ENCODE results near the gene TAS2R40.

The TAS2R40 gene

GRCh38 chr7:143256325-143256724 is 34.5 kb downstream of the TAS2R40 start:
- Histone ChIP-seq H3K4me1 (ENCODE audit: control extremely low read depth in 1 of 4, control insufficient read depth in 4 of 4, insufficient read depth in 4 of 4, low read length in 3 of 4) (peaks cover 0 to 22% (median 5%) of the 10 kb centered on the region in 4 experiments), H3K27me3 (replicated peaks in 2 of 5; ENCODE audit: control insufficient read depth in 4 of 5, insufficient read depth in 5 of 5, low read length in 4 of 5) (no peaks in the 10 kb centered on the region), H3K36me3 (ENCODE audit: control insufficient read depth in 4 of 4, insufficient read depth in 4 of 4, low read length in 3 of 4) (no peaks in the 10 kb centered on the region), H3K27ac (ENCODE audit: insufficient read depth in 1 of 2, low read depth in 1 of 2, low read length in 2 of 2, poor library complexity in 1 of 2, severe bottlenecking in 2 of 2) (no peak overlapping the region), H3K9me3 (ENCODE audit: control extremely low read depth in 1 of 5, control insufficient read depth in 4 of 5, insufficient read depth in 2 of 5, low read depth in 1 of 5, low read length in 4 of 5) (peaks cover 0 to 14% (median 0%) of the 10 kb centered on the region in 5 experiments), H3K4me3 (ENCODE audit: control insufficient read depth in 1 of 7, extremely low read depth in 1 of 7, insufficient read depth in 4 of 7, low read depth in 2 of 7, low read length in 6 of 7) (no peak overlapping the region)
- WGBS (ENCODE audit: insufficient coverage), result 96% methylated on average over 3 of the region's 3 CpGs
- DNase-seq, result no peak
- CTCF ChIA-PET, result interaction anchor here (0.7 to 3.4 kb wide), 10 partner anchors 8 to 161 kb away, joined by 3 to 15 read pairs (median 4); no protein-coding TSS in a partner anchor
- POLR2A ChIA-PET, result no interaction called here

- POLR2A ChIA-PET, result interaction anchor here (0.7 kb wide), 1 partner anchor 411 kb away, joined by 4 read pairs; no protein-coding TSS in a partner anchor
- 89% methylated on average over 3 of the region's 4 CpGs for WGBS (ENCODE audit: insufficient coverage)
Observed at GRCh38 chr7:143256932-143257331, 35.1 kb downstream of the TAS2R40 start.

GRCh38 chr7:143257501-143257900 is 35.7 kb downstream of the TAS2R40 start:
- Histone ChIP-seq H3K27me3 (replicated peaks in 2 of 5; ENCODE audit: control insufficient read depth in 4 of 5, insufficient read depth in 5 of 5, low read length in 4 of 5) (no peaks in the 10 kb centered on the region), H3K27ac (ENCODE audit: insufficient read depth in 1 of 2, low read depth in 1 of 2, low read length in 2 of 2, poor library complexity in 1 of 2, severe bottlenecking in 2 of 2) (no peak overlapping the region), H3K4me1 (ENCODE audit: control extremely low read depth in 1 of 4, control insufficient read depth in 4 of 4, insufficient read depth in 4 of 4, low read length in 3 of 4) (peaks cover 0 to 13% (median 5%) of the 10 kb centered on the region in 4 experiments), H3K4me3 (ENCODE audit: control insufficient read depth in 1 of 7, extremely low read depth in 1 of 7, insufficient read depth in 4 of 7, low read depth in 2 of 7, low read length in 6 of 7) (no peak overlapping the region), H3K36me3 (ENCODE audit: control insufficient read depth in 4 of 4, insufficient read depth in 4 of 4, low read length in 3 of 4) (no peaks in the 10 kb centered on the region), H3K9me3 (ENCODE audit: control extremely low read depth in 1 of 5, control insufficient read depth in 4 of 5, insufficient read depth in 2 of 5, low read depth in 1 of 5, low read length in 4 of 5) (peaks cover 0 to 9% (median 0%) of the 10 kb centered on the region in 5 experiments)
- CTCF ChIA-PET, result interaction anchor here (0.9 to 3.4 kb wide), 5 partner anchors 9 to 150 kb away, joined by 3 to 15 read pairs (median 5); no protein-coding TSS in a partner anchor
- POLR2A ChIA-PET, result interaction anchor here (0.7 kb wide), 1 partner anchor 412 kb away, joined by 4 read pairs; no protein-coding TSS in a partner anchor
- 86% methylated on average over 1 of the region's 5 CpGs for WGBS (ENCODE audit: insufficient coverage)
- DNase-seq, result no peak

More at GRCh38 chr7:143256932-143257331, 35.1 kb downstream of the TAS2R40 start:
- Histone ChIP-seq H3K36me3 (ENCODE audit: control insufficient read depth in 4 of 4, insufficient read depth in 4 of 4, low read length in 3 of 4) (no peaks in the 10 kb centered on the region), H3K27ac (ENCODE audit: insufficient read depth in 1 of 2, low read depth in 1 of 2, low read length in 2 of 2, poor library complexity in 1 of 2, severe bottlenecking in 2 of 2) (no peak overlapping the region), H3K9me3 (ENCODE audit: control extremely low read depth in 1 of 5, control insufficient read depth in 4 of 5, insufficient read depth in 2 of 5, low read depth in 1 of 5, low read length in 4 of 5) (peaks cover 0 to 13% (median 0%) of the 10 kb centered on the region in 5 experiments), H3K4me1 (ENCODE audit: control extremely low read depth in 1 of 4, control insufficient read depth in 4 of 4, insufficient read depth in 4 of 4, low read length in 3 of 4) (peaks cover 0 to 15% (median 5%) of the 10 kb centered on the region in 4 experiments), H3K4me3 (ENCODE audit: control insufficient read depth in 1 of 7, extremely low read depth in 1 of 7, insufficient read depth in 4 of 7, low read depth in 2 of 7, low read length in 6 of 7) (no peak overlapping the region), H3K27me3 (replicated peaks in 2 of 5; ENCODE audit: control insufficient read depth in 4 of 5, insufficient read depth in 5 of 5, low read length in 4 of 5) (no peaks in the 10 kb centered on the region)
- peak in 1 of 3 donors; percentile 26 for DNase-seq
- CTCF ChIA-PET, result interaction anchor here (0.7 to 3.4 kb wide), 5 partner anchors 10 to 150 kb away, joined by 3 to 15 read pairs (median 4); no protein-coding TSS in a partner anchor

- Histone ChIP-seq H3K4me1 (ENCODE audit: control extremely low read depth in 1 of 4, control insufficient read depth in 4 of 4, insufficient read depth in 4 of 4, low read length in 3 of 4) (peaks cover 4 to 26% (median 13%) of the 10 kb centered on the region in 4 experiments), H3K27ac (ENCODE audit: insufficient read depth in 1 of 2, low read depth in 1 of 2, low read length in 2 of 2, poor library complexity in 1 of 2, severe bottlenecking in 2 of 2) (no peak overlapping the region), H3K4me3 (ENCODE audit: control insufficient read depth in 1 of 7, extremely low read depth in 1 of 7, insufficient read depth in 4 of 7, low read depth in 2 of 7, low read length in 6 of 7) (peak overlapping the region in 2 of 7 experiments; percentile 32 to 33), H3K9me3 (ENCODE audit: control extremely low read depth in 1 of 5, control insufficient read depth in 4 of 5, insufficient read depth in 2 of 5, low read depth in 1 of 5, low read length in 4 of 5) (peaks cover 0 to 3% (median 0%) of the 10 kb centered on the region in 5 experiments), H3K36me3 (ENCODE audit: control insufficient read depth in 4 of 4, insufficient read depth in 4 of 4, low read length in 3 of 4) (no peaks in the 10 kb centered on the region), H3K27me3 (replicated peaks in 2 of 5; ENCODE audit: control insufficient read depth in 4 of 5, insufficient read depth in 5 of 5, low read length in 4 of 5) (no peaks in the 10 kb centered on the region)
- peak in 1 of 3 donors; percentile 46 for DNase-seq
- ChIA-PET POLR2A (no interaction called here), CTCF (interaction anchor here (1.5 kb wide), 2 partner anchors 12 to 47 kb away, joined by 5 to 7 read pairs; no protein-coding TSS in a partner anchor)
- WGBS (ENCODE audit: insufficient coverage), result 38% methylated on average over 2 of the region's 2 CpGs
Observed at GRCh38 chr7:143258831-143259230, 37.0 kb downstream of the TAS2R40 start.

GRCh38 chr7:143259765-143260164 is 37.9 kb downstream of the TAS2R40 start:
- no peaks in the 10 kb centered on the region for H3K27me3 ChIP-seq (replicated peaks in 2 of 5; ENCODE audit: control insufficient read depth in 4 of 5, insufficient read depth in 5 of 5, low read length in 4 of 5)
- no peak overlapping the region for H3K27ac ChIP-seq (ENCODE audit: insufficient read depth in 1 of 2, low read depth in 1 of 2, low read length in 2 of 2, poor library complexity in 1 of 2, severe bottlenecking in 2 of 2)
- ChIA-PET CTCF (interaction anchor here (1.2 to 5.5 kb wide), 2 partner anchors 18 to 19 kb away, joined by 3 to 27 read pairs; no protein-coding TSS in a partner anchor), POLR2A (no interaction called here)
- no peak for DNase-seq
- H3K4me1 ChIP-seq (ENCODE audit: control extremely low read depth in 1 of 4, control insufficient read depth in 4 of 4, insufficient read depth in 4 of 4, low read length in 3 of 4), result peaks cover 4 to 36% (median 21%) of the 10 kb centered on the region in 4 experiments
- peaks cover 0 to 2% (median under 1%) of the 10 kb centered on the region in 4 experiments for H3K36me3 ChIP-seq (ENCODE audit: control insufficient read depth in 4 of 4, insufficient read depth in 4 of 4, low read length in 3 of 4)
- H3K4me3 ChIP-seq (ENCODE audit: control insufficient read depth in 1 of 7, extremely low read depth in 1 of 7, insufficient read depth in 4 of 7, low read depth in 2 of 7, low read length in 6 of 7), result no peak overlapping the region
- no peaks in the 10 kb centered on the region for H3K9me3 ChIP-seq (ENCODE audit: control extremely low read depth in 1 of 5, control insufficient read depth in 4 of 5, insufficient read depth in 2 of 5, low read depth in 1 of 5, low read length in 4 of 5)
- WGBS (ENCODE audit: insufficient coverage), result 100% methylated on average over 1 of the region's 2 CpGs

GRCh38 chr7:143261901-143262300 is 40.1 kb downstream of the TAS2R40 start:
- H3K9me3 ChIP-seq (ENCODE audit: control extremely low read depth in 1 of 5, control insufficient read depth in 4 of 5, insufficient read depth in 2 of 5, low read depth in 1 of 5, low read length in 4 of 5), result no peaks in the 10 kb centered on the region
- no peak overlapping the region for H3K4me3 ChIP-seq (ENCODE audit: control insufficient read depth in 1 of 7, extremely low read depth in 1 of 7, insufficient read depth in 4 of 7, low read depth in 2 of 7, low read length in 6 of 7)
- peaks cover 4 to 36% (median 26%) of the 10 kb centered on the region in 4 experiments for H3K4me1 ChIP-seq (ENCODE audit: control extremely low read depth in 1 of 4, control insufficient read depth in 4 of 4, insufficient read depth in 4 of 4, low read length in 3 of 4)
- no peak overlapping the region for H3K27ac ChIP-seq (ENCODE audit: insufficient read depth in 1 of 2, low read depth in 1 of 2, low read length in 2 of 2, poor library complexity in 1 of 2, severe bottlenecking in 2 of 2)
- POLR2A ChIA-PET, result no interaction called here
- no CpG with 5 or more reads among the region's 1 CpG for WGBS (ENCODE audit: insufficient coverage)
- DNase-seq, result no peak
- peaks cover 3 to 16% (median 8%) of the 10 kb centered on the region in 4 experiments for H3K36me3 ChIP-seq (ENCODE audit: control insufficient read depth in 4 of 4, insufficient read depth in 4 of 4, low read length in 3 of 4)
- CTCF ChIA-PET, result interaction anchor here (0.8 to 5.5 kb wide), 2 partner anchors 22 to 155 kb away, joined by 3 to 27 read pairs; no protein-coding TSS in a partner anchor
- no peaks in the 10 kb centered on the region for H3K27me3 ChIP-seq (replicated peaks in 2 of 5; ENCODE audit: control insufficient read depth in 4 of 5, insufficient read depth in 5 of 5, low read length in 4 of 5)

Measured in common myeloid progenitor, CD34-positive (primary cell).